ENCODE data around the gene PLA2G5.

- no peak for TF ChIP-seq POLR2A (IDR thresholded peaks at IDR 0.05)
- TF ChIP-seq, protein P1, sequence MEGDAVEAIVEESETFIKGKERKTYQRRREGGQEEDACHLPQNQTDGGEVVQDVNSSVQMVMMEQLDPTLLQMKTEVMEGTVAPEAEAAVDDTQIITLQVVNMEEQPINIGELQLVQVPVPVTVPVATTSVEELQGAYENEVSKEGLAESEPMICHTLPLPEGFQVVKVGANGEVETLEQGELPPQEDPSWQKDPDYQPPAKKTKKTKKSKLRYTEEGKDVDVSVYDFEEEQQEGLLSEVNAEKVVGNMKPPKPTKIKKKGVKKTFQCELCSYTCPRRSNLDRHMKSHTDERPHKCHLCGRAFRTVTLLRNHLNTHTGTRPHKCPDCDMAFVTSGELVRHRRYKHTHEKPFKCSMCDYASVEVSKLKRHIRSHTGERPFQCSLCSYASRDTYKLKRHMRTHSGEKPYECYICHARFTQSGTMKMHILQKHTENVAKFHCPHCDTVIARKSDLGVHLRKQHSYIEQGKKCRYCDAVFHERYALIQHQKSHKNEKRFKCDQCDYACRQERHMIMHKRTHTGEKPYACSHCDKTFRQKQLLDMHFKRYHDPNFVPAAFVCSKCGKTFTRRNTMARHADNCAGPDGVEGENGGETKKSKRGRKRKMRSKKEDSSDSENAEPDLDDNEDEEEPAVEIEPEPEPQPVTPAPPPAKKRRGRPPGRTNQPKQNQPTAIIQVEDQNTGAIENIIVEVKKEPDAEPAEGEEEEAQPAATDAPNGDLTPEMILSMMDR (IDR thresholded peaks at IDR 0.05), result no peak
These were observed 8.1 kb upstream of the PLA2G5 start for GRCh38 chr1:20061866-20062265.
